SK-MEL-5 (cell line): ENCODE measurements around the gene KBTBD7. TPM values are rescaled to one million over a fixed set of nuclear protein-coding genes. Genes with fewer than 3 reads are reported as not detected.
"Not testable (repeated sequence)": the region's sequence is repeated elsewhere in the genome, so short reads cannot be mapped to it uniquely, and the experiment has no call there.

ENCODE experiments used
- DNase-seq: peaks from one replicate; pipeline ENCODE4 v3.0.0-alpha.2; 2016; ENCODE audit warnings: low read depth, low spot score
- in situ Hi-C: cut with HindIII; loops from 2 replicates; pipeline ENCODE4 v1.10.0; 2016; ENCODE audit warnings: low sequenced_read_pairs, high pct_unique_total_duplicates, low pct_unique_long_range_greater_than_20kb
- total RNA-seq: library from RNA; depleted of rRNA; stranded (reverse); fragments of >200 nt; shearing (Covaris generic); gene quantifications from 2 replicates; pipeline ENCODE4 v1.2.3, GENCODE V29; 2014

Gene KBTBD7
- total RNA-seq, 1 experiment from 2014 or later: 8.0 TPM

DNA sequence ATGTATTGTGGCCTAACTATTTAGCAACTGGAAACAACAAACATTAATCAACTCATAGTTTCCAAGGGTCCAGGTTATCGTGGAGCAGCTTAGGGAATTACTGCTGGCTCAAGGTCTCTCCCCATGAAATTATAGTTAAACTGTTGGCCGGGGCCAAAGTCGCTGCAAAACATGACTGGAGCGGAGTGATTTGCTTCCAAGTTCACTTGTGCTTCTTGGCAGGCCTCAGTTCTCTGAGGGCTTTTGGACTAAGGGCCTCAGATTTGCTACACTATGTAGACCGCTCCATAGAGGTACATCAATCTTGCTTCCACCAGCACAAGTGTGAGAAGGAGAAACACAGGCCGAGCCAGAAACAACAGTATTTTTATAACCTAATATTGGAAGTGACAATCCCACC is 9.4 kb upstream of the KBTBD7 start:
- no peak for DNase-seq
- in situ Hi-C loops: no loop called here

DNA sequence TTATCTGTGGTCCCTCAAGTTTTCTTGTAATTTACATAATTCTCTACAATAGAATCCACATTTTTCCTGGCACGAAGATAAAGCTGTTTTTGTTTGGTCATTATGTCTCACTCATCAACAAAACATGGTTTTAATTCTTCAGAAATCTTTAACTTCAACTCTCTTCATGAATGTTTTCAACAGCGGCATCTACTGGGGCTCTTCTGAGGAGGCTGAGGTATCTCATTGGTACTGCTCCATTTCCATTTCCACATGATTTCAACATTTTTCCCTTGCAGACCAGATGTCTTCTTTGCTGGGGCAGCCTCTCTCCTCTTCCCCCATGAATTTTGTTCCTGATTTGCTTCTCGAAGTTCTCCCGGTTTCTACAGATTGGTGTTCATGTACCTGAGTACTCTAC is 5.8 kb upstream of the KBTBD7 start:
- in situ Hi-C loops: no loop called here
- no peak for DNase-seq

DNA sequence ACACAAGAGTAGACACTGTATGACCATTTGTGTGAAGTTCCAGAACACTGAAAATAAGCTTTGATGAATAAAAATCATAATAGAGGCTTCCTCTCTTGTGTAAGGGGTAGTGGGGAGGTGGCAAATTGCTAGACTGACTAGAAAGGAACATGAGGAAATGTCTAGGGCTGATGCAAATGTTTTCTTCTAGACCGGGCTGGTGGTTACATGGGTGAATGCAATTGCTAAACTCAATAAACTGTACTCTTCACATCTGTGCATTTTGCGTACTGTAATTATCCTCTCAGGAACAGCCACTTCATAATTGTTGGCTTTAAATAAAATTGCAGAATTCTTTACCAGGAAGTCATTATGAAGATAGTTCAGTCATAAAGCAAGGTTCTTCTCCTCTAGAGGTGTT is 5.2 kb upstream of the KBTBD7 start:
- in situ Hi-C loops: no loop called here
- DNase-seq: no peak

DNA sequence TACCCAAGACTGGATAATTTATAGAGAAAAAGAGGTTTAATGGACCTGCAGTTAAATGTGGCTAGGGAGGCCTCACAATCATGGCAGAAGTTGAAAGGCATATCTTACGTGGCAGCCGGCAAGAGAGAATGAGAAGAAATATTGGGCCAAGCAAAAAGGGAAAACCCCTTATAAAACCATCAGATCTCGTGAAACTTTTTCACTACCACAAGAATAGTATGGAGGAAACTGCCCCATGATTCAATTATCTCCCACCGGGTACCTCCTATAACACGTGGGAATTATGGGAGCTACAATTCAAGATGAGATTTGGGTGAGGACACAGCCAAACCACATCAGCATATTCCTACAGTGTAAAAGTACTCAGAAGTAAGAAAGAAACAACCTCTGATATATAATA is 4.7 kb upstream of the KBTBD7 start:
- in situ Hi-C loops: no loop called here
- no peak for DNase-seq

DNA sequence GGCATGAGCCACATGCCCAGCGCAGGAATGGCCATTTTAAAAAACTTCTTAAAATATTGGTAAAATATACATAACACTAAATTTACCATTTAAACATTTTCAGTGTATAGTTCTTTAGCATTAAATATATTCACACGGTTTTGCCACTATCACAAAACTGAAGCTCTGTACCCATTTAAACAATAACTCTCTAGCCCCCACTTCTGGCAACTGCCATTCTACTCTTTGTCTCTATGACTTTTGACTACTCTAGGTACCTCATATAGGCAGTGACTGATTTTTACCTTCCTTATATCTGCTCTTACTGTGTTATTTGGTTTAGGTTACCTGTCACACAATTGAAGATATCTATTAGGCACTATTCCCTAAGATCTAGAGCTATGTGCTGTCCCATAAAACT is 2.3 kb upstream of the KBTBD7 start:
- in situ Hi-C loops: no loop called here
- peak; percentile 31 for DNase-seq

DNA sequence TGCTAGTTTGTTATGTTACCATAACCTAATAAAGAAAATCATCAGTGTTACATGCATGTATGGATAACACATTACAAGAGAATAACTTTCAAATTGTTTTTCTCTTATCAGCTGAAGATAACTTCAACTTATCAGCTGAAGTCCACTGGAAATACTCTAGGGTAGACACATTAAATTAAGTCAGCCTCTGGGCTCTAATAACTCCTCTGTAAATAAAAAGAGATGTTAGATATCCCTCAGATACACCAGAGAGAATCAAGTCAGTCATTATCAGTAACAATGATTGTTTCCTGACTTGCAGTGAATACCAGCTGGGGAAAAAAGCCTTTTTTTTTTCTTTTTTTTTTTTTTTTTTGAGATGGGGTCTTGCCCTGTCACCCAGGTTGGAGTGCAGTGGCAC is 1.6 kb upstream of the KBTBD7 start:
- in situ Hi-C loops: no loop called here
- no peak for DNase-seq

DNA sequence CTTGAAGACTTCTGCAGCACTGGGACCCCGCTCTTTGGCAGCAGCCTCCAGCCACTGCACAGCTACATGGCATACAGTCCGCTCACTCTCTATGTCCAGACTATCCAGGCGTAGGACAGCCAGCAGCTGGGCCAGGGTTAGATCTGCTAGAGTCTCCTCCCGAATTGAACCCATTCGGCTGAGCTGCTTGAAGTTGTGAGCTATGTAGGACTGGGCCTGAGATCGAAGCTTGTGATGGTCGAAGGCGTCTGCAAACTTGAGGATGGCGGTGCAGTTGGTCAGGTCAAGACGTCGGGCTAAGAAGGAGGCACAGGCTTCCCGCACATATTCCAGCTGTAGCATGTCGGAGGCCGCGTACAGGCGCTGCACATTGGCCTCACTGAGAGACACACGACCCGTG is 900 bp downstream of the KBTBD7 start:
- in situ Hi-C loops: no loop called here
- no peak for DNase-seq

DNA sequence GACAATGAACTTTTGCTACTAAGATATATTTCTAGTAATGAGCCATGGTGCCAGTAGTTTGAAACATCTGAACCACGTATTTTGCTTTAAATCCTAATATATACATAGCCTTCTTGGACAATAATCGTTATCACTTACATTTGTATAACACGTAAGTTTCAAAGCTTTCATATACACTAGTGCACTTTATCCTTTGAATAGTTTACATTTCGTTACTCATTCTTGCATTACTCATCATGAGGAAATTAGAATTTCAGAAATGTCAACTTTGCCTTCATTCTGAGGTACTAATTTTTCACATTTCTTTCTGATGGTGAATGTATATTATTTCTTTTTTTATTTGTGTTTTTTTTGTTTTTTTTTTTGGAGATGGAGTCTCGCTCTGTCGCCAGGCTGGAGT is 5.8 kb downstream of the KBTBD7 start:
- no peak for DNase-seq

DNA sequence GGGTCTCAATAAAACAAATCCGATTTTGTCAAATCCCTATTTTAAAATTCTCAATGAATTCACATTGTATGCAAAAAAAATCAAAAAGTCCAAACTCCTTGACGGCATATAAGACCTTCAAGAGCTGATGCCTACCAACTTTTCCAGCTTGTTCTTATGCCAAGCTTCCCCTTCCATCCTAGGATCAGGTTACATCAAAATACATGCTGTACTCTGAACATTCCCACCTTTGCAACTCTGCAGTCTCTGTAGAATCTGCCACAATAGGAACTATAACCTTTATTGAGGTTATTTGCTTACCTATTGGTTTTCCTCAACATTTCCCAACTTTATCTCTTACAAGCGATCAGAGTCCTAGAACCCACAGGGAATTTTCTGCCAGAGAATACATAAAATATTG is 7.9 kb downstream of the KBTBD7 start:
- in situ Hi-C loops: no loop called here
- DNase-seq: no peak

More for the DNA sequence above, 5.8 kb downstream of the KBTBD7 start:
- in situ Hi-C loops: no loop called here

DNA sequence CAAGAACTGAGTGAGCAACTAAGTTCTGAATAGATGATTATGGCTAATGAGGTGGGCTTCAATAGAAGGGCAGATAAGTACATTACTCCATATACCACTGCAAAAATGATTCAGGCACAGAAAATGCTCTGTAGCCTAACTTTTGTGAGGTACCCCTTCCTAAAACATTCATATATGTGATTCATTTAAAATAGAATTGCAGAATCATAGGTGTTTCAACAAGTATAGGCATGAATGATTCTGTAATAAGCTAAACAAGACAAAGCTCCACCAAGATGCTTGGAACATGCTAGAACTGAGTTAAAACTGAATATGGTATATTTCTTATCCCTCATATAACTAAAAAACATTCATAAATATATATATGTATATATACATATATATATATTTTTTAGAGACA is 12.1 kb downstream of the KBTBD7 start:
- DNase-seq: no peak
- in situ Hi-C loops: no loop called here

DNA sequence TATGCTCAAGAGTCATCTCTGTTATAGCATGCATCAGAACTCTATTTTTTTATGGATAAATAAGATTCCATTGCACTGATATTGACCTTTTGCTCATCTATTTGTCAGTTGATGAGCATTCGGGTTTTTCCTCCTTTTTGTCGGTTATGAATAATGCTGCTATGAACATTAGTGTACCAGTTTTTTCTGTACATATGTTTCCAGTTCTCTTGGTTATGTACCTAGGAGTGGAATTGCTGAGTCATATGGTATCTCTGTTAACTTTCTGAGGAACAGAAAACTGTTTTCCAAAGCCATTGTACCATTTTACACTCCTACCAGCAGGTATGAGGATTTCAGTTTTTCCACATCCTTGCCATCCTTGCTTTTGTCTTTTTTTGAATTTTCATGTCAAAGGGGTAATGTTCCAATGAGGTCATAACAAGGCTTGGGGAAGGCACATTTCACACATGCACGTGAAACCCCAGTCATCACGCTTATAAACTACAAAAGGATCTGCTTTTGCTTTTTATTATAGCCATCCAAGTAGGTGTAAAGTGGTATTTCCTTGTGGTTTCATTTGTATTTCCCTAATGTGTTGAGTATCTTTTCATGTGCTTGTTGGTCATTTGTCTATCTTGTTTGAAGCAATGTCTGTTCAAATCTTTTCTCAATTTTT is 14.6 kb downstream of the KBTBD7 start:
- in situ Hi-C loops: no loop called here
- no peak for DNase-seq

DNA sequence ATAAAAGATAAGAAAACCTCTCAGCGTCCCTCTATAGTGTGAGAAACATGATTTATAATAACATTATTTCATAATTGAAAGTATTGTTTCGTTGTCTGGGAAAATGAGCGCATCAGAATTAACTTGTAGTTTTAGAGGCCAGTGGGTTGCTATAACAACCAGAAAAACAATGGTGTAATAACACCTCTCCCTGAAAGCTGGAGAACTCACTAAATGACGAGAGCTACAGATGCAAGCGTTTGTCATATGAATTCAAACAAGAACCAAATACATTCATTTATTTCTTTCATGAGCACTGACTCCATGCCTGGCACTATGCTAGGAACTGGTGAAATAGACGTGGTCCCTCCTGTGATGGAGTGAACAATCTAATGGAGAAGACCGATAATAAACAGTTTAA is 16.3 kb downstream of the KBTBD7 start:
- no peak for DNase-seq
- in situ Hi-C loops: no loop called here

DNA sequence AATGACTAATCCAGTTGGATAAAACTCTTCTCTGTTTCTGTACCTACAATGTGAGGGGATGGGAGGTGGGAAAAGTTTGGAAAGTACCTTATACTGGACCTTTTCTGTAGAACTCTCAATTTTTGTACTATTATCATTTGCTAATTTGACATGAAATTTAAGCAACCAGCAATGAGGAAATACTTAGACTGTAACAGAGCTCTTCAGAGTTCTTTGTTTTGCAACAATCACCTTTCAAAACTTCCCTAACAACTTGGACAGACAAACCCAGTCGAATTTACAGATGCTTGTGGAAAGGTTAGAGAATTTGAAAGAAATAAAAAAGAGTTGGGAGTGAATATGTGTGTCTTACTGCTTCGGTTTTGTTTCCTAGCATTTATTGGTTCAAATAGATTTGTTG is 16.8 kb downstream of the KBTBD7 start:
- in situ Hi-C loops: no loop called here

DNA sequence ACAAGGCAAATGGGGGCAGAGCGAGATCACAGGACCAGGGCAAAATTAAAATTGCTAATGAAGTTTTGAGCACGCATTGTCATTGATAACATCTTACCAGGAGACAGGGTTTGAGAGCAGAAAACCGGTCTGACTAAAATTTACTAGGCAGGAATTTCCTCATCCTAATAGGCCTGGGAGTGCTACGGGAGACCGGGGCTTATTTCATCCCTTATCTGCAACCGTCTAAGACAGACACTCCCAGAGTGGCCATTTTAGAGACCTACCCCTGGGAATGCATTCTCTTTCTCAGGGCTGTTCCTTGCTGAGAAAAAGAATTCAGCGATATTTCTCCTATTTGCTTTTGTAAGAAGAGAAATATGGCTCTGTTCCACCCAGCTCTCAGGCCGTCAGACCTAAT is 18.8 kb downstream of the KBTBD7 start:
- DNase-seq, in situ Hi-C loops: not testable (repeated sequence)

More for the DNA sequence above, 16.8 kb downstream of the KBTBD7 start:
- no peak for DNase-seq

DNA sequence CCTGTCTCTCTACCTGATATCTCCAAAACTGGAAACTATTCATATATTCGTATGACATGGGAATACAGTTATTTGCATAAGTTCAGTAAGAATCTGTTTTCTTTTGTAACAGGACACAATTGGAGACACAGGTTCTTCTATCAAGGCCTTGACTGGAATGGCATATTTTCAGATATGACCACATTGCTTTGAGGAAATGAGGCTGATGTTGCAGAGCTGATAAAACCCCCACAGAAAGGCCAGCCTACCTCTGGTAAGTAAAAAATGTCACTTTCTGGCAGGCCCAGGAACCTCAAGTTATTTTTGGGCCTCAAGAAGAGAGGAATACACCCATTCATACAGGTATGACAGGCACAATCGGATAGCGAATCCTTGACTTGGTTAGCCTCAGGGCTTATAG is 32.2 kb downstream of the KBTBD7 start:
- DNase-seq: no peak
- in situ Hi-C loops: no loop called here

DNA sequence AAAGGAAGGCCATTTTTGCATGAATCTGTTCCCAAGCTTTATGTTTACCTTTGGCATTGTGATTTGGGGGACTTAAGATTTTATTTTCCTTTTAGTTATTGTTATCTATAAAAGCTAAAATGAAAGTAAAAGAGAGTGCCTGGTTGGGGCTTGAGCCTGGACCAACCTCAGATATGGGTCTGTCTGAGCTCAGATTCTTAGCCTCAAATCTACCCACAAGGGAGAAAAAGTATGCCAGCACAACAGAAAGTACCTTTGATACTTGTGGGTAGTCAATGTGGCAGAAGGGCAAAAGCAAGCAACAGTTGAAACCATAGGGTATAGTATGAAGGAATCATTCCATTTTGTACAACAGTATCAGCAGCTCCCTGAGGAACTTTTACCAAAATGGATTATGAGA is 35.2 kb downstream of the KBTBD7 start:
- in situ Hi-C loops: no loop called here
- no peak for DNase-seq

DNA sequence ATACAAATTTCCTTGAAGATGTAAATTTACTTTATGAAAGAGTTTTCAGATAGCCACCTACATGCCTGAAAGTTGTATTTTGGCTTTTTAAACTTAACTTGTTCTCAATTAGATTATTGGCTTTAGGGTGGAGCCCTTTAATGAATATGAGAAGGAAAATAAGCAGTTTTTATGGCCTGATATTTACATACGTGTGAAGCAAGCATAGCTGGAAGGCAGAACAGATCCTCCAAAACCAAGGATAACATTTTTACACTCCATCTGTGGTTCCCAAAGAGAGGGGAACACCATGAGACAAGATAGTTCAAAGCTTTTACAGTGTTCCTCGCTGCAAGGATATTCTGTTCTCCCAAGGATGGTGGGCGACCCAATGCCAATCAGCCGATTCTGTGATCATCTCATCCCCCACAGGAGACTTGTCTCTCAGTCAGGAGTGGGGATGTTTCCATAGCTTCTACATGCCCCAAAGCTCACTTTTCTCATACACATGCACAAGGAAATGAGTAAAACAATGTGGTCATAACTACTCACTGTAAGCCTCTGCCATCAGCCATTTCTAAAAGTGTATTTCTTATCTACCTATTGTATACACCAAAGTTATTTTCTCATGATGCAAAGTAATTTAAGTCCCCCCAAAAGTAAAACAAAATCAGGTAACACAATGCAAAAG is 37.2 kb downstream of the KBTBD7 start:
- no peak for DNase-seq
- in situ Hi-C loops: no loop called here

DNA sequence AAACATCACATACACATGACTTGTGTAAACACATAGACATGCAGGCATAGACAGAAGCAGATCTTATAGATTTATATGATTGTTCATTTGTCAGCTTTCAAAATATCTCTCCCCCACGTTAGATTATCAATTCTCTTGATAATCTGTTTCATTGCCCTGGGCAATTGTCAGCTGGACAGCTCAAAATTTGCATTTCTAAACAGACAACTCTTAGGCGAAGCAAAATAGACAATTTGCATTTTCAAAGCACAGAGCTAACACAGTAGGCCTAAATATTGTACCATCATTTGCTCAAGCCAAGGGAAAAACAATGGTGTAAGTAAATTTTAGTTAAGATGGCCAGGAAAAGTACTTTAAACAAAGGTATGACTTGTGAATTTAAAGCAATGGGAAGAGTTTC is 37.7 kb downstream of the KBTBD7 start:
- in situ Hi-C loops: no loop called here
- no peak for DNase-seq

DNA sequence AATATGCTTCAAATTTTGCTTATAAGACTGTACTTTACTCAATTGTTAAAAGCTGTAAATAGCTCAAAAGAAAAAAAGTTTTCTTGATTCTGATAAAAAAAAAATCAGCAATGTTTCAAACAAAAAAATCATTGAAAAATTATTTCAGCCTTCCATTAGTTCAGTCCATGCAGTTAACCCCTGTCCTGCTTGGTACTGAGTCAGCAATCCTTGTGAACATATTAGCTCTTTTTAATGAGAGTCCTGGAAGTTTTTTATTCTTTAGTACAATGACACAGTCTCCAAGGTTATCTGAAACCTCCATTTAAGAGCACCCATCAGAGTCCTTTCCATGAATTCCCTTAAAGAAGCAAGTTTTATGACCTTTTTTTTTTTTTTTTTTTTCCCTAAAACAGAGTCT is 40.3 kb downstream of the KBTBD7 start:
- no peak for DNase-seq
- in situ Hi-C loops: no loop called here

DNA sequence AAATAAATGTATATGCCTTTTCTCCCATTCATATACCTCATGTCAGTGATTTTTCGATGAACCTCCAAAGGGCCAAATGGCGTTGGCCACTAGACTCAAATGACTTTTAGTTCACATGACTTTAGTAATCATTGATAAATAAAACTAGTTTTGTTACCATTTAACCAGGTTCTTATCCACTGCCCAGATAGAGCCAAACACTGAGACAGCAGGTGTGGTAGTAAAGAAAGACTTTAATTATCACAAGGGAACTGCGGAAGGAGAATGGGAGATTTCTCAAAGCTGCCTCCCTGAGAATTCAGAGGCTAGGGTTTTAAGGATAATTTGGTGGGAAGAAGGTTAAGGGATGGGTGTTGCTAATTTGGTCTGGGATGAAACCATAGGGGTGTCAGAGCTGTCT is 42.4 kb downstream of the KBTBD7 start:
- in situ Hi-C loops: no loop called here
- no peak for DNase-seq
